Large intestine (tissue), 3 donors: ENCODE results near the gene EFHD2. TPM values are rescaled to one million over a fixed set of nuclear protein-coding genes. Genes with fewer than 3 reads are reported as not detected.
"Not testable (repeated sequence)": the region's sequence is repeated elsewhere in the genome, so short reads cannot be mapped to it uniquely, and the experiment has no call there.

ENCODE experiments used
- DNase-seq, 2 donors: peaks; one replicate each; pipeline versions ENCODE4 v3.0.0 to v3.0.0-alpha.2; 2013
- H3K27ac ChIP-seq: one replicate; pipeline ENCODE4 v1.5.1; 2013; ENCODE audit warnings: low read length
- H3K27me3 ChIP-seq: 2 replicates; pipeline ENCODE4 v1.6.1; 2013; ENCODE audit warnings: low read length; ENCODE audit not compliant: control insufficient read depth, insufficient read depth
- H3K36me3 ChIP-seq: 2 replicates; pipeline ENCODE4 v1.6.1; 2013; ENCODE audit warnings: low read length; ENCODE audit not compliant: control insufficient read depth, insufficient read depth
- H3K4me1 ChIP-seq: one replicate; pipeline ENCODE4 v1.6.1; 2013; ENCODE audit warnings: low read length; ENCODE audit not compliant: control insufficient read depth, insufficient read depth
- H3K4me3 ChIP-seq: one replicate; pipeline ENCODE4 v1.5.1; 2013; ENCODE audit warnings: low read length
- H3K9me3 ChIP-seq: one replicate; pipeline ENCODE4 v1.6.1; 2013; ENCODE audit warnings: mild to moderate bottlenecking, low read depth, low read length, moderate library complexity; ENCODE audit not compliant: control insufficient read depth
- WGBS: methylation state at CpG from one replicate; pipeline ENCODE4 v1.1.5; 2013; ENCODE audit warnings: low lambda C conversion rate; ENCODE audit not compliant: insufficient coverage; 5-methylcytosine and 5-hydroxymethylcytosine counted together
- polyA plus RNA-seq: library from polyadenylated mRNA; unstranded; fragments of 120-200 nt; gene quantifications from one replicate; pipeline ENCODE4 v1.2.1, GENCODE V29; 2013

The EFHD2 gene
- polyA plus RNA-seq, 1 donor: 57.2 TPM

DNA sequence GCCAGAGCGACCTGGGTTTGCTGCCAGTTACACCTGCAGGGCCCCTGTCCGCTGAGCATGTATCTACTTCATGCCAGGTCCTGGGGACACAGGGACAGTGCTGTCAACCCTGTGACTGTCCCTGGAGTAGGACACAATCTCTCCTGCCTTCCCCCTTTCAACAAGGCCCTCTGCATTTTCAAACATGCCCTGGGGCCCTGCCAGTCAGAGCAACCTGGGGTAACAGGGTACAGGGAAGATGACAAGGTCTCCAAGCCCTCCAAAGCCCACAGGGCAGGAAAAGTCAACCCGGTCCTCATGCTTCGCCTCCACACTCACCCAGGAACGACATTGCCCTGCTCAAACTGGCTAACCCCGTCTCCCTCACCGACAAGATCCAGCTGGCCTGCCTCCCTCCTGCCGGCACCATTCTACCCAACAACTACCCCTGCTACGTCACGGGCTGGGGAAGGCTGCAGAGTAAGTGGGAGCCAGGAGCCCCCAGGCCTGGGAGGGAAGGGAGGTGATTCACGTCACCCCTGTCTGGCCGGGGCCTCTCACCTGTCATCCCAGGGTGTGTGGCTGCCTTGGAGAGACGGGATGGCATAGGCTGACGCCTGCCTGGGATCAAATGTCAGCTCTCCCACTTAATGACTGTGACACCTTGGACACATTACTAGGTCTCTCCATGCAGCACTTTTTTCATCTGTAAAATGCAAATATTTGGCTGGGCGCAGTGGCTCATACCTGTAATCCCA is 53.5 kb downstream of the EFHD2 start:
- not testable (repeated sequence) for H3K4me3 ChIP-seq, H3K27ac ChIP-seq, H3K36me3 ChIP-seq, H3K27me3 ChIP-seq, H3K4me1 ChIP-seq, H3K9me3 ChIP-seq
- peak in 1 of 2 donors; percentile 64 for DNase-seq
- no CpG with 5 or more reads among the region's 15 CpGs for WGBS

- not testable (repeated sequence) for H3K36me3 ChIP-seq, H3K9me3 ChIP-seq, DNase-seq, H3K27ac ChIP-seq, H3K27me3 ChIP-seq, H3K4me1 ChIP-seq, H3K4me3 ChIP-seq
- no CpG with 5 or more reads among the region's 5 CpGs for WGBS
Measured at GRCh38 chr1:15463926-15464322, 54.2 kb downstream of the EFHD2 start.

DNA sequence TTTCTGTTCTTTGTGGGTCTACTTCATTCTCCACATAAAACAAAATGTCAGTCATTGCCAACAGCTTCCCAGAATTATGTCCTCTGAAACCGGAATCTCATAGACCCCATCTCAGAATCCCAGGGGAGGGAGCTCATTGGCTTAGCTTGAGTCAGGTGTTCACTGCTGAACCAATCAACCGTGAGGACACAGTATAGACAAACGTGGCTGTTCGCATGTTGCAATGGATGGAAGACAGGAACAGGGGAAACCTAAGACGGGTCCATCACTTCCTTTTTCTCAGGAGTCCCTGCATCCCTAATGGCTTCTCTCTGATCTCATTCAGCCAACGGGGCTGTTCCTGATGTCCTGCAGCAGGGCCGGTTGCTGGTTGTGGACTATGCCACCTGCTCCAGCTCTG is 56.0 kb downstream of the EFHD2 start:
- DNase-seq: no peak
- no peaks in the 10 kb centered on the region for H3K9me3 ChIP-seq
- H3K4me1 ChIP-seq: peaks cover 7% of the 10 kb centered on the region
- no CpG with 5 or more reads among the region's 7 CpGs for WGBS
- no peaks in the 10 kb centered on the region for H3K36me3 ChIP-seq
- H3K4me3 ChIP-seq: no peak overlapping the region
- no peaks in the 10 kb centered on the region for H3K27me3 ChIP-seq
- no peak overlapping the region for H3K27ac ChIP-seq

- H3K4me3 ChIP-seq, H3K27ac ChIP-seq, DNase-seq, H3K9me3 ChIP-seq, H3K36me3 ChIP-seq, H3K27me3 ChIP-seq, H3K4me1 ChIP-seq: not testable (repeated sequence)
- WGBS: no CpG with 5 or more reads among the region's 22 CpGs
Measured at GRCh38 chr1:15466955-15467625, 57.4 kb downstream of the EFHD2 start.

DNA sequence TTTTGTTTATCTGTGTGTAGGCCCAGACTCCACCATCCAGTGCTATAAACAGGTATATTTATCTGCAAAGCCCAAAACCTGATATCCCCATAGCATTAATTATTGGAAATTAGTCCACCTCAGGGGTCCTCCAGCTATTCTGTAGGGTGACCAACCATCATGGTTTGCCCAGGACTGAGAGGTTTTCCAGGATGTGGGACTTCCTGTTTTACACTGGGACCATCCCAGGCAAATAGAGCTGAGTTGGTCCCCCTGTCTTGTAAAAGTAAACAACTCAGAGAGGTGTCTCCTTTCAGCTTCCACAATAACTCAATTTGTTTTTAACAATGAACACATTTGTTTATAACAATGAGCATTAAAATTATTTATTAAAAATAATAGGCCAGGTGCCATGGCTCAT is 58.5 kb downstream of the EFHD2 start:
- Histone ChIP-seq H3K9me3 (no peaks in the 10 kb centered on the region), H3K4me1 (peaks cover 4% of the 10 kb centered on the region), H3K36me3 (no peaks in the 10 kb centered on the region), H3K4me3 (no peak overlapping the region), H3K27ac (no peak overlapping the region), H3K27me3 (no peaks in the 10 kb centered on the region)
- DNase-seq: no peak

DNA sequence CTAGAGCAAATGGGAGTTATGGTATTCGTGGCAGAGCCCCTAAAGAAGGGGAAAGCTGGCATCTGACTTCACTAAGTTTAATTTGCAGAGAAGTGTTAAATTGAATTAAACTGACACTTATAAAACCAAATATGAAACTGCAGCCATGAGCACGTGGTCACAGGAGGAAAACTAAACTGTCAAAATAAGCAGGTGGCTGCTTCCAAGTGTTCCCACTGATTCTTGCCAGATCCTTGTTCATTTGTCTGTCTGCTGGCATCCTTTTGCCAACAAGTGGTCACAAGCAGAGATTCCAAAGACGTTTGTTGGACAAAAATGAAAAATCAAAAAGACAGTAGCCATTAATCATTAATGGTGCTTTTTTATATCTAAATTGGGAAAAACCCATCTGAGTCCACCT is 59.7 kb downstream of the EFHD2 start:
- 90% methylated on average over 2 of the region's 3 CpGs for WGBS
- no peak overlapping the region for H3K27ac ChIP-seq
- DNase-seq: no peak
- H3K4me1 ChIP-seq: no peaks in the 10 kb centered on the region
- no peaks in the 10 kb centered on the region for H3K9me3 ChIP-seq
- H3K4me3 ChIP-seq: no peak overlapping the region
- no peaks in the 10 kb centered on the region for H3K27me3 ChIP-seq
- H3K36me3 ChIP-seq: no peaks in the 10 kb centered on the region

- WGBS: no CpG with 5 or more reads among the region's 9 CpGs
- DNase-seq, H3K4me1 ChIP-seq: not testable (repeated sequence)
Measured at GRCh38 chr1:15469821-15470448, 60.2 kb downstream of the EFHD2 start.

GRCh38 chr1:15471067-15471466 is 61.4 kb downstream of the EFHD2 start:
- not testable (repeated sequence) for H3K36me3 ChIP-seq, H3K27me3 ChIP-seq, H3K4me3 ChIP-seq, H3K4me1 ChIP-seq, H3K27ac ChIP-seq, DNase-seq, H3K9me3 ChIP-seq
- WGBS: no CpG with 5 or more reads among the region's 5 CpGs

More at GRCh38 chr1:15469821-15470448, 60.2 kb downstream of the EFHD2 start:
- H3K27me3 ChIP-seq, H3K27ac ChIP-seq, H3K36me3 ChIP-seq, H3K9me3 ChIP-seq, H3K4me3 ChIP-seq: not testable (repeated sequence)

- WGBS: no CpG with 5 or more reads among the region's 6 CpGs
- not testable (repeated sequence) for H3K9me3 ChIP-seq, H3K4me1 ChIP-seq, H3K36me3 ChIP-seq, H3K27ac ChIP-seq, DNase-seq, H3K4me3 ChIP-seq, H3K27me3 ChIP-seq
Measured at GRCh38 chr1:15471723-15472122, 62.0 kb downstream of the EFHD2 start.

GRCh38 chr1:15472587-15472986 is 62.9 kb downstream of the EFHD2 start:
- no peak for DNase-seq
- no peaks in the 10 kb centered on the region for H3K4me1 ChIP-seq
- H3K4me3 ChIP-seq: no peak overlapping the region
- no peaks in the 10 kb centered on the region for H3K9me3 ChIP-seq
- no peaks in the 10 kb centered on the region for H3K36me3 ChIP-seq
- H3K27ac ChIP-seq: no peak overlapping the region
- no peaks in the 10 kb centered on the region for H3K27me3 ChIP-seq
- WGBS: no CpG with 5 or more reads among the region's 11 CpGs
